ENCODE measurements around the gene TUBB2B.

GRCh38 chr6:3233321-3233720, 5.9 kb upstream of the TUBB2B start:
- no peak for TF ChIP-seq YY1 (IDR thresholded peaks at IDR 0.05; ENCODE audit: low read depth)
- TF ChIP-seq REST (IDR thresholded peaks at IDR 0.05; ENCODE audit: low read depth): no peak
- TF ChIP-seq TAF1 (IDR thresholded peaks at IDR 0.05; ENCODE audit: low read depth): no peak
- TF ChIP-seq RAD21 (IDR thresholded peaks at IDR 0.05; ENCODE audit: low read depth): no peak
- TF ChIP-seq MAX (IDR thresholded peaks at IDR 0.05): no peak

Data from Ishikawa (cell line).